ENCODE data around the gene RARB. TPM values are rescaled to one million over a fixed set of nuclear protein-coding genes. Genes with fewer than 3 reads are reported as not detected.

The RARB gene
- total and polyA plus RNA-seq, 7 donors: 1.2 to 18.5 (median 8.3) TPM

DNA sequence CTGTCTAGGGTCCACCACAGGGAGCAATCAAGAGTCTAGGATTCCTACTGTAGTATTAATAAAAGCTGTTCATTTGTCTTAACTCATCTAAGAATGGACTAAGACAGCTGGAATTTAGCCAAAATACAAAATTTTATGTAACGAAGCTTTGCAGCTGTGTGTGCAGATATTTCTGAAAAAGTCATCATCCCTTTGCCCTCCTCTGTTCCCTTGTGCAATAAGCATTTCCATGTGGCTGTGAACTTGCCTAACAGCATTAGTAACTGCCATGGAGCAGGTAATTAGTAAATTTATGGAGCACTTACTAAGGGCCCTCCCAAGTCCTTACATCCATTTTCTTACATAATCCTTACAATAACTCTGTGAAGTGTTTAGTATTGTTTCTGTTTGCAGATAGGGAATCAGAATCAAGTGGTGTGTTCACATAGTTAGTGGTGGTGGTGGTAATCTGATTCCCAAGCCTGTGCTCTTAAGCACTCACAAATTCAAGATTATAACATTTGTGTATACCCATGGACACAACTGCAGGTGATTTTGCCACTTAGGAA is 114.5 kb downstream of the RARB start:
- no peaks in the 10 kb centered on the region for H3K27me3 ChIP-seq
- H3K36me3 ChIP-seq: no peaks in the 10 kb centered on the region
- H3K4me1 ChIP-seq: no peaks in the 10 kb centered on the region
- 61 to 65% methylated on average over 1 of the region's 1 CpG for WGBS, 2 donors
- no peak overlapping the region for H3K4me3 ChIP-seq
- no peak for DNase-seq
- no peak overlapping the region for H3K27ac ChIP-seq
- TF ChIP-seq, protein P1, sequence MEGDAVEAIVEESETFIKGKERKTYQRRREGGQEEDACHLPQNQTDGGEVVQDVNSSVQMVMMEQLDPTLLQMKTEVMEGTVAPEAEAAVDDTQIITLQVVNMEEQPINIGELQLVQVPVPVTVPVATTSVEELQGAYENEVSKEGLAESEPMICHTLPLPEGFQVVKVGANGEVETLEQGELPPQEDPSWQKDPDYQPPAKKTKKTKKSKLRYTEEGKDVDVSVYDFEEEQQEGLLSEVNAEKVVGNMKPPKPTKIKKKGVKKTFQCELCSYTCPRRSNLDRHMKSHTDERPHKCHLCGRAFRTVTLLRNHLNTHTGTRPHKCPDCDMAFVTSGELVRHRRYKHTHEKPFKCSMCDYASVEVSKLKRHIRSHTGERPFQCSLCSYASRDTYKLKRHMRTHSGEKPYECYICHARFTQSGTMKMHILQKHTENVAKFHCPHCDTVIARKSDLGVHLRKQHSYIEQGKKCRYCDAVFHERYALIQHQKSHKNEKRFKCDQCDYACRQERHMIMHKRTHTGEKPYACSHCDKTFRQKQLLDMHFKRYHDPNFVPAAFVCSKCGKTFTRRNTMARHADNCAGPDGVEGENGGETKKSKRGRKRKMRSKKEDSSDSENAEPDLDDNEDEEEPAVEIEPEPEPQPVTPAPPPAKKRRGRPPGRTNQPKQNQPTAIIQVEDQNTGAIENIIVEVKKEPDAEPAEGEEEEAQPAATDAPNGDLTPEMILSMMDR (IDR thresholded peaks at IDR 0.05): no peak
- TF ChIP-seq EP300 (IDR thresholded peaks at IDR 0.05) (no peak), POLR2AphosphoS5 (IDR thresholded peaks at IDR 0.05) (no peak), POLR2A (IDR thresholded peaks at IDR 0.05) (no peak)
- intact Hi-C loops (cut with DNase I): no loop called here
- no peaks in the 10 kb centered on the region for H3K9me3 ChIP-seq

DNA sequence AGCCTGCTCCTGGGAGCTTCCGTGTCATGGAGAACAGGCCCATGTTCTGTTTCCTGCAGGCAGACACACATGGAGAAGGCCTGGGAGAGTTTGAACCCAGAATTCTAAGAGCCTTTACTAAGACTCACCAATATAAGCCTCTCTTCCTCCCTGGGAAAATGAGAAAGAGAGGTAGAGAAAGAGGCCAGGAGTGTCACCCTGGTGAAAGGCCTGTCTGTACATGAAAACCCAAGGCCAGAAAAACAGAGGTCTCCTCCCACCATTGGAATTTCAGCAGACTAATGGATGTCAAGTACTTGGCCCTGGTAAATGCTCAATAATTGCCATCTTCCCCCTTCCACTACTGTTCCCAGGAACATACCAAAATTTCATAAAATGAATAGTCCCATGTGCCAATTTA is 119.0 kb downstream of the RARB start:
- no peak overlapping the region for H3K27ac ChIP-seq
- TF ChIP-seq, protein P1 (IDR thresholded peaks at IDR 0.05): no peak
- TF ChIP-seq EP300 (IDR thresholded peaks at IDR 0.05): no peak
- no peak for TF ChIP-seq POLR2AphosphoS5 (IDR thresholded peaks at IDR 0.05)
- no peak for TF ChIP-seq POLR2A (IDR thresholded peaks at IDR 0.05)
- no peaks in the 10 kb centered on the region for H3K4me1 ChIP-seq
- intact Hi-C loops (cut with DNase I): no loop called here
- no peak overlapping the region for H3K4me3 ChIP-seq
- no peaks in the 10 kb centered on the region for H3K36me3 ChIP-seq
- H3K9me3 ChIP-seq: no peaks in the 10 kb centered on the region
- no peaks in the 10 kb centered on the region for H3K27me3 ChIP-seq
- 97 to 99% methylated on average over 1 of the region's 1 CpG for WGBS, 2 donors
- no peak for DNase-seq

- TF ChIP-seq POLR2A (IDR thresholded peaks at IDR 0.05) (no peak), POLR2AphosphoS5 (IDR thresholded peaks at IDR 0.05) (no peak), EP300 (IDR thresholded peaks at IDR 0.05) (no peak)
- TF ChIP-seq, protein P1 (IDR thresholded peaks at IDR 0.05): no peak
- no peaks in the 10 kb centered on the region for H3K36me3 ChIP-seq
- H3K9me3 ChIP-seq: no peaks in the 10 kb centered on the region
- no peak overlapping the region for H3K27ac ChIP-seq
- 71 to 72% methylated on average over 1 of the region's 1 CpG for WGBS, 2 donors
- no peak for DNase-seq
- H3K4me1 ChIP-seq: no peaks in the 10 kb centered on the region
- H3K27me3 ChIP-seq: no peaks in the 10 kb centered on the region
- no peak overlapping the region for H3K4me3 ChIP-seq
- intact Hi-C loops (cut with DNase I): no loop called here
These were observed 120.0 kb downstream of the RARB start for GRCh38 chr3:25547943-25548674.

DNA sequence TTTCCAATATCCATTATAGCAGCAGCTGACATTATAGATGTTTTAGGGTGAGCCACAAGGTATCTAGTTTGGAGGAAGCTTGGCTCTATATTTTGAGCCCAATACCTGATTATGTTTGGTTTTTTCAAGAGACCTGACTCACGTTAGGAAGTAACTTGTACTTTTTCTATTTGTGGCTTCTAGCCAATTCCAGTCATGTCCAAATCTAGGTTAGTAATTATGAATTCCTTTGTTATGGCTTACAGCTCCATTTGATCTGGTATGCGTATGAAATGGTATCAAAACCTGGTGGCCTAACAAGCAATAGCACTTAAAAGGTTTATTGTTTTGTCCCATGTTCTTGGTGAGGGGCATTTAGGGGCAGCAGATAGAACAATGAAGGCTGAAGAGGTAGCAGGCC is 120.8 kb downstream of the RARB start:
- intact Hi-C loops (cut with DNase I): no loop called here
- H3K36me3 ChIP-seq: no peaks in the 10 kb centered on the region
- no peak overlapping the region for H3K27ac ChIP-seq
- H3K4me1 ChIP-seq: no peaks in the 10 kb centered on the region
- no peak for TF ChIP-seq POLR2AphosphoS5 (IDR thresholded peaks at IDR 0.05)
- TF ChIP-seq EP300 (IDR thresholded peaks at IDR 0.05): no peak
- no peak for TF ChIP-seq POLR2A (IDR thresholded peaks at IDR 0.05)
- TF ChIP-seq, protein P1 (IDR thresholded peaks at IDR 0.05): no peak
- 69 to 74% methylated on average over 2 of the region's 2 CpGs for WGBS, 2 donors
- no peak overlapping the region for H3K4me3 ChIP-seq
- no peaks in the 10 kb centered on the region for H3K9me3 ChIP-seq
- no peaks in the 10 kb centered on the region for H3K27me3 ChIP-seq
- no peak for DNase-seq
